Measurements from ENCODE around the gene SDK1. TPM values are rescaled to one million over a fixed set of nuclear protein-coding genes. Genes with fewer than 3 reads are reported as not detected.
A peak's percentile ranks its signal among the peaks of the same experiment; 100 is the strongest.

The SDK1 gene
- polyA plus RNA-seq, 2 of the 4 experiments (the other 2 are of a cell fraction) = 0.12 to 0.28 TPM

DNA sequence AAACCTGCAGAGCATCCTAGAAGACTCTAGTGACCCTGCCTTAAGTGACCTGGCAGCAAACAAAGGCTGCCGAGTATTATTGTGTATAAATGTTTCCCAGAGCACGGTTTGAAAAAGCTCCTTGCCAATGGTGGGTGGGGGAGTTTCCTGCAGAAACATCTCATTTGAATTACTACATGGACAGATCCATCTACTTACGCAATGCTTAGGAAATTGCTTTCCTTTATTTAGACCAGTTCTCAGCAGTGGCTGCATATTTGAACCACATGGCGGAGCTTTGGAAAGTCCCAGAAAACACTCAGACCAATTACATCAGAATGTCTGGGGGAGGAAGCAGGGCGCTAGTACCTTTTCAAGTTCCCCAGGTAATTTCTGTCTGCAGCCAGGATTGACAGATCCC lies 560.9 kb downstream of the SDK1 start:
- ChIA-PET CTCF (no interaction called here), POLR2A (no interaction called here)
- Histone ChIP-seq H3K9me3 (peaks cover 27% of the 10 kb centered on the region), H3K4me1 (no peaks in the 10 kb centered on the region), H3K4me3 (no peak overlapping the region), H3K27ac (no peak overlapping the region), H3K4me2 (no peak overlapping the region)
- no peak for FAIRE-seq
- TF ChIP-seq RCOR1 (IDR thresholded peaks at IDR 0.05; ENCODE audit: low read depth, low read length) = no peak
- TF ChIP-seq EP300 (IDR thresholded peaks at IDR 0.05) = no peak
- TF ChIP-seq SMC3 (IDR thresholded peaks at IDR 0.05) = no peak
- TF ChIP-seq MYC (IDR thresholded peaks at IDR 0.05; ENCODE audit: borderline replicate concordance, low read length) = no peak
- TF ChIP-seq CEBPB (IDR thresholded peaks at IDR 0.05) = 0 out of 4 replicates have a peak, but pooled peaks of 1 of the 2 experiments have one; percentile 34
- TF ChIP-seq, protein P1, sequence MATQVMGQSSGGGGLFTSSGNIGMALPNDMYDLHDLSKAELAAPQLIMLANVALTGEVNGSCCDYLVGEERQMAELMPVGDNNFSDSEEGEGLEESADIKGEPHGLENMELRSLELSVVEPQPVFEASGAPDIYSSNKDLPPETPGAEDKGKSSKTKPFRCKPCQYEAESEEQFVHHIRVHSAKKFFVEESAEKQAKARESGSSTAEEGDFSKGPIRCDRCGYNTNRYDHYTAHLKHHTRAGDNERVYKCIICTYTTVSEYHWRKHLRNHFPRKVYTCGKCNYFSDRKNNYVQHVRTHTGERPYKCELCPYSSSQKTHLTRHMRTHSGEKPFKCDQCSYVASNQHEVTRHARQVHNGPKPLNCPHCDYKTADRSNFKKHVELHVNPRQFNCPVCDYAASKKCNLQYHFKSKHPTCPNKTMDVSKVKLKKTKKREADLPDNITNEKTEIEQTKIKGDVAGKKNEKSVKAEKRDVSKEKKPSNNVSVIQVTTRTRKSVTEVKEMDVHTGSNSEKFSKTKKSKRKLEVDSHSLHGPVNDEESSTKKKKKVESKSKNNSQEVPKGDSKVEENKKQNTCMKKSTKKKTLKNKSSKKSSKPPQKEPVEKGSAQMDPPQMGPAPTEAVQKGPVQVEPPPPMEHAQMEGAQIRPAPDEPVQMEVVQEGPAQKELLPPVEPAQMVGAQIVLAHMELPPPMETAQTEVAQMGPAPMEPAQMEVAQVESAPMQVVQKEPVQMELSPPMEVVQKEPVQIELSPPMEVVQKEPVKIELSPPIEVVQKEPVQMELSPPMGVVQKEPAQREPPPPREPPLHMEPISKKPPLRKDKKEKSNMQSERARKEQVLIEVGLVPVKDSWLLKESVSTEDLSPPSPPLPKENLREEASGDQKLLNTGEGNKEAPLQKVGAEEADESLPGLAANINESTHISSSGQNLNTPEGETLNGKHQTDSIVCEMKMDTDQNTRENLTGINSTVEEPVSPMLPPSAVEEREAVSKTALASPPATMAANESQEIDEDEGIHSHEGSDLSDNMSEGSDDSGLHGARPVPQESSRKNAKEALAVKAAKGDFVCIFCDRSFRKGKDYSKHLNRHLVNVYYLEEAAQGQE (IDR thresholded peaks at IDR 0.05) = no peak
- 14% methylated on average over 5 of the region's 5 CpGs for WGBS (ENCODE audit: missing lambda C conversion rate)
- ATAC-seq = no peak
- DNase-seq (ENCODE audit: low read depth in 1 of 2, low spot score in 1 of 2) = no peak

DNA sequence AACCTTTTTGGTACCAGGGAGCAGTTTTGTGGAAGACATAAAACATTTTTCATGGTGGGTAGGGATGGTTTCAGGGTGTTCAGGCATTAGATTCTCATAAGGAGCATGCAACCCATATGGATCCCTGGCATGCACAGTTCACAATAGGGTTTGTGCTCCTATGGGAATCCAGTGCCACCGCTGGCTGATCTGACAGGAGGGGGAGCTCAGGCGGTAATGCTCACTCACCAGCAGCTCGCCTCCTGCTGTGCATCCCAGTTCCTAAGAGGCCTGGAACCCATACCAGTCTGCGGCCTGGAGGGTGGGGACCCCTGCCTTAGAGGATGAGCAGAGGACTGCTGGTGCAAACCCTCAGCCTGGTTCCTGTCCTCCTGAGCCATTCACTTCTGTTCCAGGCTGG lies 561.7 kb downstream of the SDK1 start:
- 25% methylated on average over 4 of the region's 4 CpGs for WGBS (ENCODE audit: missing lambda C conversion rate)
- peaks cover 27% of the 10 kb centered on the region for H3K9me3 ChIP-seq
- CTCF ChIA-PET = no interaction called here
- H3K4me2 ChIP-seq = no peak overlapping the region
- TF ChIP-seq CHD4 (IDR thresholded peaks at IDR 0.05; ENCODE audit: borderline replicate concordance) (no peak), RAD21 (conservative IDR thresholded peaks at IDR 0.05 in 1 of 2, IDR thresholded peaks at IDR 0.05 in 1 of 2) (no peak), HOXB13 (CRISPR knock-in tag; IDR thresholded peaks at IDR 0.05; ENCODE audit: low read depth) (no peak), ZNF302 (CRISPR knock-in tag; IDR thresholded peaks at IDR 0.05) (no peak), GATA3 (IDR thresholded peaks at IDR 0.05; ENCODE audit: borderline replicate concordance) (no peak), HEYL (CRISPR knock-in tag; IDR thresholded peaks at IDR 0.05) (no peak), FOSL2 (IDR thresholded peaks at IDR 0.05) (no peak), FOSL2 (CRISPR knock-in tag; IDR thresholded peaks at IDR 0.05) (no peak), HDAC2 (IDR thresholded peaks at IDR 0.05) (no peak), ZSCAN20 (CRISPR knock-in tag; IDR thresholded peaks at IDR 0.05) (no peak), HOXA7 (CRISPR knock-in tag; IDR thresholded peaks at IDR 0.05) (no peak)
- TF ChIP-seq, protein P2, sequence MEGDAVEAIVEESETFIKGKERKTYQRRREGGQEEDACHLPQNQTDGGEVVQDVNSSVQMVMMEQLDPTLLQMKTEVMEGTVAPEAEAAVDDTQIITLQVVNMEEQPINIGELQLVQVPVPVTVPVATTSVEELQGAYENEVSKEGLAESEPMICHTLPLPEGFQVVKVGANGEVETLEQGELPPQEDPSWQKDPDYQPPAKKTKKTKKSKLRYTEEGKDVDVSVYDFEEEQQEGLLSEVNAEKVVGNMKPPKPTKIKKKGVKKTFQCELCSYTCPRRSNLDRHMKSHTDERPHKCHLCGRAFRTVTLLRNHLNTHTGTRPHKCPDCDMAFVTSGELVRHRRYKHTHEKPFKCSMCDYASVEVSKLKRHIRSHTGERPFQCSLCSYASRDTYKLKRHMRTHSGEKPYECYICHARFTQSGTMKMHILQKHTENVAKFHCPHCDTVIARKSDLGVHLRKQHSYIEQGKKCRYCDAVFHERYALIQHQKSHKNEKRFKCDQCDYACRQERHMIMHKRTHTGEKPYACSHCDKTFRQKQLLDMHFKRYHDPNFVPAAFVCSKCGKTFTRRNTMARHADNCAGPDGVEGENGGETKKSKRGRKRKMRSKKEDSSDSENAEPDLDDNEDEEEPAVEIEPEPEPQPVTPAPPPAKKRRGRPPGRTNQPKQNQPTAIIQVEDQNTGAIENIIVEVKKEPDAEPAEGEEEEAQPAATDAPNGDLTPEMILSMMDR (IDR thresholded peaks at IDR 0.05) = no peak
- TF ChIP-seq, protein P3, sequence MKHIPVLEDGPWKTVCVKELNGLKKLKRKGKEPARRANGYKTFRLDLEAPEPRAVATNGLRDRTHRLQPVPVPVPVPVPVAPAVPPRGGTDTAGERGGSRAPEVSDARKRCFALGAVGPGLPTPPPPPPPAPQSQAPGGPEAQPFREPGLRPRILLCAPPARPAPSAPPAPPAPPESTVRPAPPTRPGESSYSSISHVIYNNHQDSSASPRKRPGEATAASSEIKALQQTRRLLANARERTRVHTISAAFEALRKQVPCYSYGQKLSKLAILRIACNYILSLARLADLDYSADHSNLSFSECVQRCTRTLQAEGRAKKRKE (CRISPR knock-in tag; IDR thresholded peaks at IDR 0.05; ENCODE audit: low read depth) = no peak
- TF ChIP-seq, protein P4, sequence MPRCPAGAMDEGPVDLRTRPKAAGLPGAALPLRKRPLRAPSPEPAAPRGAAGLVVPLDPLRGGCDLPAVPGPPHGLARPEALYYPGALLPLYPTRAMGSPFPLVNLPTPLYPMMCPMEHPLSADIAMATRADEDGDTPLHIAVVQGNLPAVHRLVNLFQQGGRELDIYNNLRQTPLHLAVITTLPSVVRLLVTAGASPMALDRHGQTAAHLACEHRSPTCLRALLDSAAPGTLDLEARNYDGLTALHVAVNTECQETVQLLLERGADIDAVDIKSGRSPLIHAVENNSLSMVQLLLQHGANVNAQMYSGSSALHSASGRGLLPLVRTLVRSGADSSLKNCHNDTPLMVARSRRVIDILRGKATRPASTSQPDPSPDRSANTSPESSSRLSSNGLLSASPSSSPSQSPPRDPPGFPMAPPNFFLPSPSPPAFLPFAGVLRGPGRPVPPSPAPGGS (IDR thresholded peaks at IDR 0.05) = no peak
- FAIRE-seq (no peak), DNase-seq (ENCODE audit: low read depth in 1 of 2, low spot score in 1 of 2) (no peak), ATAC-seq (no peak)
- no peak overlapping the region for H3K27ac ChIP-seq
- no peaks in the 10 kb centered on the region for H3K4me1 ChIP-seq
- no peak overlapping the region for H3K4me3 ChIP-seq
- POLR2A ChIA-PET = no interaction called here

All from A549 (cell line).